HPDE6-E6E7 (cell line): ENCODE measurements around the gene FBXL14.

Source experiments
- DNase-seq: peaks from one replicate; pipeline ENCODE4 v3.0.0; 2011; ENCODE audit warnings: missing footprints; ENCODE audit errors: extremely low spot score

The FBXL14 gene, protein sequence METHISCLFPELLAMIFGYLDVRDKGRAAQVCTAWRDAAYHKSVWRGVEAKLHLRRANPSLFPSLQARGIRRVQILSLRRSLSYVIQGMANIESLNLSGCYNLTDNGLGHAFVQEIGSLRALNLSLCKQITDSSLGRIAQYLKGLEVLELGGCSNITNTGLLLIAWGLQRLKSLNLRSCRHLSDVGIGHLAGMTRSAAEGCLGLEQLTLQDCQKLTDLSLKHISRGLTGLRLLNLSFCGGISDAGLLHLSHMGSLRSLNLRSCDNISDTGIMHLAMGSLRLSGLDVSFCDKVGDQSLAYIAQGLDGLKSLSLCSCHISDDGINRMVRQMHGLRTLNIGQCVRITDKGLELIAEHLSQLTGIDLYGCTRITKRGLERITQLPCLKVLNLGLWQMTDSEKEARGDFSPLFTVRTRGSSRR

DNA sequence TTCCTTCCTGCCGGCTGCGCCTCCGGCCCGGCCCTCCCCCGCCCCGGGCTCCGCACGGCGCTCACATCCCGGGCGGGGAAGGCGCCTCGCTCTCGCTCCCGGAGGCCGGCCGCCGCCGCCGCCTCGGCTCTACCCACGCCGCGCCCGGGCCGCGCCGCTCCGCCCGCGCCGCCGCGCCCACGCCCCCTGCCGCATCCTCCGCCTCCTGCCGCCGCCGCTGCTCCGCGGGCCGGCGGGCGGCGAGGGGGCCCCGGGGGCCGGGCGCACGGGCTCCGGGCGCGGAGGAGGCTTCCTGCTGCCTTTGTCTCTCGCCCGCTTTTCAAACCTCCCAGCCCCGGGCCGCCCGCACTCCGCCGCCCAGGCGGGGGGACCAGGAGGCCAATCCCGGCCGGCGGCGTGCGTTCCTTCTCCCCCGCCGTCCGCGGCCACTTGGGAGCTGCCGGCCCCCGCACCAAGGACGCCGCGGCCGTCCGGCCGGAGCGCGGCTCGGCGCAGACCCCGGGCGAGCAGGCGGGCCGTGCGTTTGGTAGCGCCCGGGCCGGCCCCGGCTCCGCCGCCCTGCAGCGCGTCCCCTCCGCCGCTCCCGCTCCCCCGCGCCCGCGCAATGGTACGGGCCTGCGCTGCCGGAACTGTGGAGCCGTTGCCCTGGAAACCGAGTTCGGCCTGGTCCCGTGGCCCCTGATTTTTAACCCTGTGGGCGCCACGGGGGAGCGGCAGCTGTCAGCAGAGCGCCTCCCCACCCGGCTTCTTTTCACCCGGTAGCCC lies at the start of gene FBXL14:
Gene FBXL14 (minus strand): TSS at position 321 of the 765 bp plus-strand sequence. CDS start 515 bp downstream, outside the sequence.
- DNase-seq, result peak; percentile 46

DNA sequence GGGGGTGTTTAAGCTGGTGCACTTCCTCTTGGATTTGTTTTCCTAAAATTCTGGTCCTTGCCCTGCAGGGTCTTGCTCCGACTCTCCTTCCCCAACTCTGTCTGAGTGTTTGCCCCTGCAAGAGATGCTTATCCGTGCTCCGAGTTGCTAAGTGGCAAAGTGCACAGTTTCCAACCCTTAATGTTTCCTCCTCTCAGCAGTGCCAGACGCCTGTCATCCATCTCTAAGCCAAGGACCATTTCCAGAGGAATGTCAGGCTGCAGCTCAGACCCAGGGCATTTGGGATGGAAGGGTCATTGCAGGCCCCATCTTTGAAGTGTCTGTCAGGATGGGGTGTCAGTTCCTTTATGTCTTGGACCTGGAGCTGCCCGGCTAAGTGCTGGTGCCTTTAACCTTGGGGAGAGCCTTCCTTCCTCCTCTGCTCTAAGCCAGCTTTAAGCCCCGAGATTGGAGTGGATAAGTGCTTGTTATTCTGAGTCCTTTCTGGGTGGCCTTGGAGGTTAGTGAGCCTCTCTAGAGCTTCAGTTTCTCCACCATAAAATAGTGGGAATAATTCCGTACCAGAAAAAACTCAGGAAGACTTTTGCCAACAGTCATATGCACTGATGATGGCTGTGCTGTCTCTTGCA lies 49.6 kb upstream of the FBXL14 start:
- no peak for DNase-seq

DNA sequence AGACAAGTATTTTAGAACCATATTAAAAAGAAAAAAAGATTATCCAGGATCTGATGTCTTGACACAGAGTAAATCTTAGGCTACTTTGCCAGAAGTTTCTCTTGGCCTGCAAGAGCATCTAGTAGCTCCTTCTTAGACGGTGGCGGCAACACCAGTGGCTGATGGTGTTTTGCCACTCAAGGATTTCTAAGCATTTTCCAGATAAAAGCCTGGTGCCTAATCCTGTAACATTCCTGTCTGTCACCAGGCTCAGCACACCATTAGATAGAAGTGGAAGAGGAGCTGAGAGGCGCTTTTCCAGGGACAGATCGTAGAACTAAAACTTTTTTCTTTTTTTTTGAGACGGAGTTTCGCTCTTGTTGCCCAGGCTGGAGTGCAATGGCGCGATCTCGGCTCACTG lies 48.7 kb upstream of the FBXL14 start:
- DNase-seq, result no peak

DNA sequence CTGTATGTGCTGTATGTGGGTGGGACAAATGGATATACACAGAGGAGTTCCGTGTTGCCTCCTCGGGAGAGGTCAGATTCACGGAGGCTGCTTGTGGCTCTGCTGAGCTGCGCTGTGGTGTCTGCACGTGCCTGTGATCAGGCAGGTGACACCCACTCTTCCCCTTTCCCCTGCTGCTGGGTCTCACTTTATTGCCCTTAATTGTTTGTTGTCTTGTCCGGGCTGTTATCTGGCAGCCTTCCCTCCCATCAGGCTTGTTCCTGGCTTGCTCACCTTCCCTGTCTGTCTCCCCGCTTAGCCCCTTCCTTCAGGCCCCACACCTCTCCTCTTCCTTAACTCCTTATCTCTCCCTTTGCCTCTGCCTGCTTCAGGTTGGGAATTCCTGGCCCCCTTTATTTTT lies 48.1 kb upstream of the FBXL14 start:
- no peak for DNase-seq

DNA sequence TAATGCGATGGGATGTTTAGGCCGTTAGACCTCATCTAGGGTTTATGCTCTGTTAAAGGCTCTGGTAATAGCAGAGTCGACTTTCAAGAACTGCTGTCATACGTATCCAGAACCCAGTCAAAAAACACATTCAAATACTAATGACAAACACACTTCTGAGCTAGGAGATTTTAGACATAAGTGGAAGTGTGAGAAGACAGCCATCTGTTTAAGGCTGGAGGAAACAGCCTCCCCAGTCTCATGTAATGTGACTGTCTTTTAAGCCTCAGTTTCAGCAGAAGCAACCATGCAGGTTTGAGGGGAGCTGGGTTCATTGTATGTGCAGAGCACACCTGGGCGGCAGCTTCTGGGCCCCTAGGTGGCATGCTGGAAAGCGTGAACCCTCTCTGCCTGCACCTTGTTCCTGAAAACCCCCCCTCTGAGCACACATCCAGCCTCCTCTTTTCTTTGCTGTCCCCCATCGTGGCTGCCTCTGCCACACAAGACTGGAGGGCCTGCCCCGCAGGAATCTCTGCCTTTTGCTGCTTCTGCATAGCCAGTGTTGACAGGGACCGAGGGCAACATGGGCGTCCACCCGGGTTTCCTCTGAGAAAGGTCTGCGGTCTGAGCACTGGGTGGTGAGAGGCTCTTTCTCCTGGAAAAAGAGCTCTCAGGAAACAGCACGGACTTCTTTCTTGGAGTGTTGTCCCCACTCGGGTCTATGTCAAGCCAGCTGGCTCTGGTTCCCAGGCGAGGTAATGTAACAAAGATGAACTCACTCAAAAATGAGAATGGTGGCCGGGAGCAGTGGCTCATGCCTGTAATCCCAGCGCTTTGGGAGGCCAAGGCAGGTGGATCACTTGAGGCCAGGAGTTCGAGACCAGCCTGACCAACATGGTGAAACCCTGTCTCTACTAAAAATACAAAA lies 46.2 kb upstream of the FBXL14 start:
- DNase-seq, result no peak

DNA sequence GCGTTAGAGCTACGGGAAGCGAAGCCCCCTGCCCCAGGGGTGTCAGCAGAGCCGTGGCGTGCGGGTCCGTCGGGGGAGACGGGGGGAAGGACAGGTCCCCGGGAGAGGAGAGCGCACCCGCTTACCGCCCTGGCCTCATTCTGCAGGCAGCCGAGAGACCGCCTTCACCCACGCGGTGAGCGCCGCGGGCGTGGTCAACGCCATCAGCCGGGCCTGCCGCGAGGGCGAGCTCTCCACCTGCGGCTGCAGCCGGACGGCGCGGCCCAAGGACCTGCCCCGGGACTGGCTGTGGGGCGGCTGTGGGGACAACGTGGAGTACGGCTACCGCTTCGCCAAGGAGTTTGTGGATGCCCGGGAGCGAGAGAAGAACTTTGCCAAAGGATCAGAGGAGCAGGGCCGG lies 45.2 kb upstream of the FBXL14 start:
- no peak for DNase-seq

DNA sequence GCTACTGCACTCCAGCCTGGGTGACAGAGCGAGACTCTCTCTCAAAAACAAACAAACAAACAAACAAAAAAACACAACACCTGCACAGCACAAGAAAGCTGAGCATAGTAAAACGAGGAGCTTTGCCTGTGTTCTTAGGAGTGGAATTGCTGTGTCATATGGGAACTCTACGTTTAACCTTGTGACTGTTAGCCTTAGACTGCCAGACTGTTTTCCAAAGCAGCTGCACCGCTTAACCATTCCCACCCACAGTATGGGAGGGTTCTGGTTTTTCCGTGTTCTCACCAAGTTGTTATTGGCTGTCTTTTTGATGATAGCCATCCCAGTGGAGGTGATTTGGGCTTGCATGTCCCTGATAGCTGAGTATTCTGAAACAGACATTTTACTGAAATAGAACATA lies 43.8 kb upstream of the FBXL14 start:
- no peak for DNase-seq

DNA sequence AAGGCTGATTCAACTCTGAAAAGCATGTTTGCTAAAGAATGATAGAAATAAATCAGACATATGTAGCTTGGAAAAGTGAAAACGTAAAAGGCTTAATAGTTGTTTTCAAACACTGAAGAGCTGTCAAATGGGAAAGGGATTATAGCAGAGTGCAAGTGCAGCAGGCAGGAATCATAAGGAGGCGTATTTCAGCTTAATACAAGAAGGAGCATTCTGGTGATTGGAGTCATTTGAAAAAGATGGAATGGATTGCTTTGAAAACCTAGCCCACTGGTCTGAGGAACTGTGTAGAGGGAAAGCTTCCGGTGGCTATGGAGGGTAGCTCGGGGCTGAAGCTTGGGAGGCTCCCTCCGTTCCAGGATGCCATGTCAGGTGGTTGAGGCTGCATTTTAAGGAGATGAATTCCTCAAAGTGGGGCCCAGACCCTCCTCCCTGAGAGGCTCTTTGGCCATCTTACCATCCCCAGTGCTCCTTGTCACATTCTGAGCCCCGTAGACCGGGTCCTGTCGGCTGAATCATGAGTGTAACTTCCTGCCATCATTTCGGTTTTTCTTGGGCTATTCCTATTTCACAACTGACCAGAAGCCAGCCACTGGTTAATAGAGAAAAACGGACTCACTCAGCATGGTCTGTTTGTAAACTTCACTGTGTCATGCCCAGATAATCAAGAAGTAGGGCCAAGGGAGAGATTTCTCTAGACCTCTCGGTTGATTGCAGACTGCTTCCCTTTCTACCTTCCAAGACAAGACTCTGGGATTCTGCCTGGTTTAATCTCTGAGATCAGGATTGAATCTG lies 41.1 kb upstream of the FBXL14 start:
- no peak for DNase-seq

DNA sequence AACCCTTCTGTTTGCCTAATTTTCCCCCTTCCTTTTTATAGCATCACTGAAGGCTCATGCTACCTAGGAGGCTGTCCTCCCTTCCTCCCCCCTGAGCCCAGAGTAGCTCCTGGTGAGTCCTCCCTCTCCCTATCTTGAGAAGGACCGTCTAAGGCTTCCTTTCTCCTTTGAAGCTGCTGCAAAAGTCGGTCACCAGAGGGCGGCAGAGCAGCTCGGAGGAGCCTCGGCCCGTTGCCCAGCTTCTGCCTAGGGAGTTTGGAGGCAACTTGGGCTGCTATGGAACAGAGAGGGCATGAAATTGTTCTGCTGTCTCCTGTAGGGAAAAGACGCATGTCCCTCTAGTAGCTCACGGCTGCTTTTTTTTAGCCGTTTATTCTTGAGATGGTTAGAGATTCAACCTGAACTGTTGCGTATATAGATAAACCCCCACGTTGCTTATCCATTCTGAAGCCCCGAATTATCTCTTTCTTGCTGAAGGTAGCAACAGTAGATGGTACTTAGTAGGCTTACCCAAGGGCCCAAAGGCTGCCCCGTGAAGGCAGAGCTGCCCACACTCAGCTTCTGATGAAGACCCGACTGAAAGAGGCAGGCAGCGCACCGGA lies 40.3 kb upstream of the FBXL14 start:
- DNase-seq, result peak; percentile 58

DNA sequence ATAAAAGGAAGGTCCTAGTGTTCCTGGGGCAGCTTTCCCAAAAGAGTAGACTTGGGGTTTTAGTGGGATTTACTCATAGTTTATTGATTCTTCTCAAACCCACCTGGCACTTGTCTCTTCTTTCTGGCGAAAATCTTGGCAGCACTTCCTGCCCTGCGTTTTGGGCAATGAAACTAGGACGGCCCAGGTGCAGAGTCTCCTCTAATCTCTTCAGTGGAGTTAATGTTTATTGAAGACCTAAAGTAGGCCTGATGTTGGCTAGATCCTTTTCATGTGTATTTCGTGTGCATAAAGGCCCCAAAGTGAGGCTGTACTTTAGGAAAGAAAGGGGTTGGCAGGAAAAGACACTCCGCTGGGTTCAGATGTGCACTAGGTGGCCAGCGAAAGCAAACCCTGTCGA lies 39.8 kb upstream of the FBXL14 start:
- DNase-seq, result no peak

DNA sequence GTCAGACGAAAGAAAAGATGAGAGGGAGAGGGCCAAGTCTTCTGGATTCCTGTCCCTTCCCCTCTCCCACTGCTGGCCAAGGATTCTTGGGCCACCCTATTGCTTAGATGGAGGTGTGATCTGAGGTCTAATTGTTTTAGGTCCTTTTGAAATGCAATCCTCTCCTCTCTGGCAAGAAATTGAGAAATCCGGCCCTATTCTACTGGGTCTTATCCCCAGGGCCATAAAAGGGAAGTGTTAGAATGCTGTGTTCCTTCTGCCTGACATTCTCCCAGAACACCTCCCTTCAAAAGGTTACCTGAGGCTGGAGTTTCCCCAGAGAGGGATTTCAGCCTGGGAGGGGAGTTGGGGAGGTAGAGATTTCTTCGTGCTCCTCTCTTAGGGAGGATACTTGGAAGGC lies 39.1 kb upstream of the FBXL14 start:
- DNase-seq, result no peak

DNA sequence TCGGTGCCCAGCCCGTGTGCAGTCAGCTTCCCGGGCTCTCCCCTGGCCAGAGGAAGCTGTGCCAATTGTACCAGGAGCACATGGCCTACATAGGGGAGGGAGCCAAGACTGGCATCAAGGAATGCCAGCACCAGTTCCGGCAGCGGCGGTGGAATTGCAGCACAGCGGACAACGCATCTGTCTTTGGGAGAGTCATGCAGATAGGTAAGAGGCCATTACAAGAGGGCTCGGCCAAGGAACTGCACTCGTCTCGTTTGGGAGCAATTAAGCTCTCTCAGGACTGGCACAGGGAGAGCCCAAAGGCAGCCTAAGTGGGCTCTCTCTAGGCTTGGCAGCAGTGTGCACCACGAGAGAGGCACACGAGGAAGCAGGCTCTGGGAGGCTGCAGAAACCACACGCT lies 38.3 kb upstream of the FBXL14 start:
- no peak for DNase-seq

DNA sequence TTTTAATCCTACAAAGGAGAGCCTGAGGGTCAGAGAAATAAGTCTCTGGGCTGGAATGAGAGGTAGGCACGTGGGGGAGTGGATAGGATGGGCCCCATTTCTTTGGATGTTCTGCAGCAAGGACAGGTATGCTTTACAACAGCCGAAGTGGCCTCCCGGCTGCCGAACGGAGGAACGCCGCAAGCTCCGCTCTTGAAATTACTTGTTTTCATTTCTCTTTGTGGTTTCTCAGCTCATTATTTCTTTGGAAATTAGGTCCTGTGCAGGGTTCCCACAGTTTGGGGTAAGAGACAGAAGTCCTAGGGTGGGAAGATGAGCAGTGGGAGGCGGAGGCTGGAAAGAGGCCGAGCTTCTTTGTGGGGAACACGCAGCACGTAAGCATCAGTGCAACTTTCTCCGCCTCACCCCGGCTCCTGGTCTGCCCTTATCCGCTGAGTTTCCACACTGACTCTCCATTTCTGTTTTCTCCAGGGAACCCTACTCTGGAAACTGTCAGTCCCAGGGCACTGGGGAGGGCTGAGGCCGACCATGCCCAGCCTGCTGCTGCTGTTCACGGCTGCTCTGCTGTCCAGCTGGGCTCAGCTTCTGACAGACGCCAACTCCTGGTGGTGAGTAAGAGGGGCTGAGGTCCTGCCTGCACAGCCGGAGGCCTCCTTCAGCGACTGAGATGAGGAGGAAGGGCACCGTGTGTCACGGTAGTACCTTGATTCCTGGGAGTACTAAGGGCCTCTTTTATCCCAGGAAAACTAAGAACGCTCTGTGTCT lies 36.6 kb upstream of the FBXL14 start:
- no peak for DNase-seq

DNA sequence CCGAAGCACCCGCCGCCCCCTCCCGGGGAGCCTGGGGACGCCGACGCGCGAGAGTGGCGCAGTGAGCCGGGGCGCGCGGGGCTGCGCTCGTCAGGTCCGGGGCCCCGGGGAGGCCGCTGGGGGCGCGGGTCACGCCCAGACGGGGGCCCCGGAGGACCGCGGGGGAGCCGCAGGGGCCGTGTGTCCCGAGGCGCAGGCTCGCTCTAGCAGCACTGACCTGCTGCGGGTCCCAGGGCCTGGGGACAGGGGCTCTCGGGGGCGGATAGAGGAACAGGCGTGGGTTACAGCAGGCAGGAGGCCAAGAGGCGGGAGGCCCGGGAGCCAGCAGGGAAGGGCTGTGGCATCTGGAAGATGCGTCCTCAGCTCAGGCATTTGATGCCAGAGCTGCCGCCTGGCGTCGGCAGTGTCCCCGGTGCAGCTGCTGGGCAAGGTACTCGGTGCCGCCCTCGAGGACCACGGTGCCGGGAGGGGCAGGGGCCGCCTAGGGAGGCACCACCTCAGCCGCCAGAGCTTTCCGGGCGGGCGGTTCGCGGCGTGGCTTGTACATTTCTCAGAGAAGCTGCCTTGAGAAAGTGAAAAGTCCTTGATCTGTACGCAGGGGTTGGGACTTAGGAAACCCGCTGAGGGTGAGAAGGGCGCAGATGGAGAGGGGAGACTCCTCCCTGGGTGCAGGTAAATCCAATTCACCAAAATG lies 35.9 kb upstream of the FBXL14 start:
- DNase-seq, result no peak

DNA sequence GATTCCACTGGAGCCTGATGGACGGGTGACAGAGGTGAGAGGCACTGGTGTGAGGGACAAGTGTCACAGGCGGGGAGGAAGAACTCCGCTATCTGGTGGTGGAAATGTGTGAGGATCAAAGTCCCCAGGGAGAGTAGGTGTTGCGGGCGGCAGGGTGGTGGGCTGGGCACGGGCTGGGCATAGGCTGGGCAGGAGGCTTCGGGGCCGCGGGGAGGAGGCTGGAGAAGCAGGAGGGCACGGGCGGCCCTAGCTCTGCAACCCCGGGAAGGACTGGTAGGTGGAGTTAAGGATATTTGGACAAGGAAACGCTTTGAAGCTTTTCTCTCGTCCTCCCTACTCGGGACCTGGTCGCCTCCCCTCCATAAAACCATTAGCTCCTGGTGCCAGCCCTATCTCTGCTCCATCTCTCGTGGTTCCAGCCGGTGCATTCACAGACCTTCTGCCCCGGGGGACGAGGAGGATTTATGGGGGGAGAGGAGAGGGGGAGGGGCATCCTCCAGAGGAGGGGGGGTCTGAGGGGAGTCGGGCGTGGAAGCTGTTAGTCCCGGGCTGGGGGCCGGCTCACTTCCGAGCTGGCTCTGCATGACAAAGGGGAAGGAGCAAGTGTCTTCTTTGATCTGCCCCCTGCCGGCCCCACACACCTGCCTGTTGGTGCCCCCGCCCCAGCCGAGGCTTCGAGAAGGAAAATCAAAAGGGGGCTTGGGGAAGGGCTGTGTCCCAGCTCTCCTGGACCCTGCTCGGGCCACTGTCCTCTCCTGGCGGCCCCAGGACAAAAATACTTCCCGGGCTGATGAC lies 35.2 kb upstream of the FBXL14 start:
- no peak for DNase-seq

DNA sequence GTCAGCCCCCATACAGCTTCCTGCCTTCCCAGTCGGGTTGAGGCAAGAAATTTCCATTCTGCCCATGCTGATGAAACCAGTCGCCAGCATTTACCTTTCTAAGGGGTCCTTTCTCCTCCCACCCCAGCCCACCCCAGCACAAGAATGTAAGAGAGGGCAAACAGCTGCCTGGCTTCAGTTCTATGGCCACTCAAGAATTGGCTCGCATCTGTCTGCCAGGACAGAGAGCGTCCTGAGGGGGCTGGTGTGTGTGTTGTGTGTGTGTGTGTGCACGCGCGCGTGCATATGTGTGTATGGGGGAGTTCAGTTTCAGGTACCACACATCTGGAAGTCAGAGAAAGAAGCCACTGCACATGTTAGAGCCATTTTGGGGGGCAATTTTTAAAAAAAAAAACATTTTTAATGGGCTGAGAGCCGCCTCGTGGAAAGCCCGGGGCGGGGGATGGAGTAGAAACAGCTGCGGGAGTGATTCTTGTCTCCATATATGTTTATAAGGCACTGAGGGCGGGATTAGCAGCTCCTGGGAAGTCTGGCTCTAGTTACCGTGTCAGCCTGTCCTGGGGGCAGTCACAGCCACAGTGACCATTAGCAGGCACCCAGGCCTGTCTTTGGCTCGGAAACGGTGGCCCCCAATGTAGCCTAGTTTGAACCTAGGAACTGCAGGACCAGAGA lies 34.4 kb upstream of the FBXL14 start, which contains the start of gene WNT5B:
Gene WNT5B (plus strand): TSS at position 566 of the 672 bp plus-strand sequence. CDS start 2,124 bp downstream, outside the sequence.
- DNase-seq, result no peak

DNA sequence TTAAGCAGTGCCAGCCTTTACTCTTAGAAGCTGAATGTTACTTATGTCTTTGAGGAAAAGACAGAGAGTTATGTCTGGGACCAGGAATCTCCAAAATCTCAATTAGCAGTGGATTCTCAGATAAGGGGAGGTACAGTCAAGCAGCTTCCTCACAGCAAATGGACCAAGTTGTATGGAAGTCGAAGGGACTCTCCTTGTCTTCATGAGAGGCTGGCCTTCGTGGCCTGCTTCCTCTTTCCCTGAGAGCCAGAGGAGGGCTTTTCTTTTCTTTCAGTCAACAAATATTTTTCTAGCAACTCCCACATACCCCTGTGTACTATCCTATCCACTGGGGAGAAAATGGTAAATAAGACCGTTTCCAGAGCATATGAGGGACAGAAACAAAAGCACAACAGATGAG lies 28.0 kb upstream of the FBXL14 start:
- DNase-seq, result no peak
